Astrocyte (in vitro differentiated cells and primary cell): ENCODE data around the gene PPP6R3.

Experiments used
- EZH2 ChIP-seq: IDR thresholded peaks from 2 replicates; pipeline ENCODE4 v1.6.1; 2012; ENCODE audit warnings: mild to moderate bottlenecking, low read length, inconsistent platforms; ENCODE audit not compliant: insufficient read depth
- TF ChIP-seq, protein P1 (sequence below): IDR thresholded peaks from 2 replicates; pipeline ENCODE4 v1.5.1; 2011; ENCODE audit warnings: low read depth, mild to moderate bottlenecking, inconsistent platforms, low read length, moderate library complexity; ENCODE audit not compliant: insufficient read depth

GRCh38 chr11:68414496-68415221 lies 45.9 kb upstream of the PPP6R3 start:
- TF ChIP-seq, protein P1, sequence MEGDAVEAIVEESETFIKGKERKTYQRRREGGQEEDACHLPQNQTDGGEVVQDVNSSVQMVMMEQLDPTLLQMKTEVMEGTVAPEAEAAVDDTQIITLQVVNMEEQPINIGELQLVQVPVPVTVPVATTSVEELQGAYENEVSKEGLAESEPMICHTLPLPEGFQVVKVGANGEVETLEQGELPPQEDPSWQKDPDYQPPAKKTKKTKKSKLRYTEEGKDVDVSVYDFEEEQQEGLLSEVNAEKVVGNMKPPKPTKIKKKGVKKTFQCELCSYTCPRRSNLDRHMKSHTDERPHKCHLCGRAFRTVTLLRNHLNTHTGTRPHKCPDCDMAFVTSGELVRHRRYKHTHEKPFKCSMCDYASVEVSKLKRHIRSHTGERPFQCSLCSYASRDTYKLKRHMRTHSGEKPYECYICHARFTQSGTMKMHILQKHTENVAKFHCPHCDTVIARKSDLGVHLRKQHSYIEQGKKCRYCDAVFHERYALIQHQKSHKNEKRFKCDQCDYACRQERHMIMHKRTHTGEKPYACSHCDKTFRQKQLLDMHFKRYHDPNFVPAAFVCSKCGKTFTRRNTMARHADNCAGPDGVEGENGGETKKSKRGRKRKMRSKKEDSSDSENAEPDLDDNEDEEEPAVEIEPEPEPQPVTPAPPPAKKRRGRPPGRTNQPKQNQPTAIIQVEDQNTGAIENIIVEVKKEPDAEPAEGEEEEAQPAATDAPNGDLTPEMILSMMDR, result no peak
- no peak for TF ChIP-seq EZH2
